Left ventricle myocardium inferior (tissue), 1 donor: ENCODE results near the gene PPIF. TPM values are rescaled to one million over a fixed set of nuclear protein-coding genes. Genes with fewer than 3 reads are reported as not detected.

ENCODE experiments used
- DNase-seq: peaks from one replicate; pipeline ENCODE4 v3.0.0-alpha.2; 2020
- H3K27ac ChIP-seq: fragments of 200-600 bp; replicated peaks from 2 replicates; pipeline ENCODE4 v1.8.0; 2021
- H3K27me3 ChIP-seq: fragments of 200-600 bp; 2 replicates; pipeline ENCODE4 v1.8.0; 2021; ENCODE audit warnings: low read depth
- H3K36me3 ChIP-seq: fragments of 200-600 bp; 2 replicates; pipeline ENCODE4 v1.8.0; 2021
- H3K4me1 ChIP-seq: fragments of 200-600 bp; 2 replicates; pipeline ENCODE4 v1.8.0; 2021
- H3K4me3 ChIP-seq: fragments of 200-600 bp; 2 replicates; pipeline ENCODE4 v1.8.0; 2021; ENCODE audit warnings: mild to moderate bottlenecking, moderate library complexity
- H3K9me3 ChIP-seq: fragments of 200-600 bp; replicated peaks from 2 replicates; pipeline ENCODE4 v1.8.0; 2021
- intact Hi-C: fragments of 100-400 bp; cut with micrococcal nuclease; formaldehyde crosslinking; loops from one replicate; pipeline ENCODE4 v1.11.0; 2022
- total RNA-seq: library from RNA; stranded (reverse); fragmentation: NEBNext Ultra II Directional; extraction: Animal tissue kit (Norgen Biotek cat#: 25700); gene quantifications from one replicate; pipeline ENCODE4 v1.2.1, GENCODE V29; 2021
- TF ChIP-seq, protein P1 (sequence below): fragments of 200-600 bp; IDR thresholded peaks from 2 replicates; pipeline ENCODE4 v1.8.0; 2021; ENCODE audit warnings: antibody characterized with exemption, mild to moderate bottlenecking, borderline replicate concordance
- donor health status: DM: no; HTN: yes; CAD: no; lungs with severe emphysema.

Gene PPIF
- total RNA-seq, 1 donor from 2014 or later, result 150 TPM

DNA sequence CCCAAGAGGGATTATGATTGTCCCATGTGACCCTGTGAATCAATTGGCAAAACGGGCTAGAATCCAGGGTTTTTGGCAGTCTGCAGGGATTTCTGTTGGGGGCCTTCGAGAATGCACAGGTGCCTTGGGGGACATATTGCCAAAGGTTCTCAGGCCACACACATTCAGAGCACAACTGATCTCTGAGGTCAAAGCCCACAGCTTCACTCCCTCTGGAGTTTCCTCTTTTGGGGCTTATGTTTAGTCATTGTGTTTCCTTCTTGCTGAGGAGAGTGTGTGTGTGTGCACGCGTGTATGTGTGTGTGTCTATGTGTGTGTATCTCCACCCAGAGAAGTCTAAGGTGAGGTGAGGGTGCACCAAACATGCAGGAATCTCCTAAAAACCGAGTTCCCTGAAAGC lies 8.8 kb downstream of the PPIF start:
- intact Hi-C loops, result no loop called here
- peaks cover 58% of the 10 kb centered on the region for H3K36me3 ChIP-seq
- DNase-seq, result no peak
- no peaks in the 10 kb centered on the region for H3K9me3 ChIP-seq
- H3K27me3 ChIP-seq, result no peaks in the 10 kb centered on the region
- no peaks in the 10 kb centered on the region for H3K4me1 ChIP-seq
- H3K4me3 ChIP-seq, result no peak overlapping the region
- TF ChIP-seq, protein P1, sequence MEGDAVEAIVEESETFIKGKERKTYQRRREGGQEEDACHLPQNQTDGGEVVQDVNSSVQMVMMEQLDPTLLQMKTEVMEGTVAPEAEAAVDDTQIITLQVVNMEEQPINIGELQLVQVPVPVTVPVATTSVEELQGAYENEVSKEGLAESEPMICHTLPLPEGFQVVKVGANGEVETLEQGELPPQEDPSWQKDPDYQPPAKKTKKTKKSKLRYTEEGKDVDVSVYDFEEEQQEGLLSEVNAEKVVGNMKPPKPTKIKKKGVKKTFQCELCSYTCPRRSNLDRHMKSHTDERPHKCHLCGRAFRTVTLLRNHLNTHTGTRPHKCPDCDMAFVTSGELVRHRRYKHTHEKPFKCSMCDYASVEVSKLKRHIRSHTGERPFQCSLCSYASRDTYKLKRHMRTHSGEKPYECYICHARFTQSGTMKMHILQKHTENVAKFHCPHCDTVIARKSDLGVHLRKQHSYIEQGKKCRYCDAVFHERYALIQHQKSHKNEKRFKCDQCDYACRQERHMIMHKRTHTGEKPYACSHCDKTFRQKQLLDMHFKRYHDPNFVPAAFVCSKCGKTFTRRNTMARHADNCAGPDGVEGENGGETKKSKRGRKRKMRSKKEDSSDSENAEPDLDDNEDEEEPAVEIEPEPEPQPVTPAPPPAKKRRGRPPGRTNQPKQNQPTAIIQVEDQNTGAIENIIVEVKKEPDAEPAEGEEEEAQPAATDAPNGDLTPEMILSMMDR, result no peak
- no peak overlapping the region for H3K27ac ChIP-seq

DNA sequence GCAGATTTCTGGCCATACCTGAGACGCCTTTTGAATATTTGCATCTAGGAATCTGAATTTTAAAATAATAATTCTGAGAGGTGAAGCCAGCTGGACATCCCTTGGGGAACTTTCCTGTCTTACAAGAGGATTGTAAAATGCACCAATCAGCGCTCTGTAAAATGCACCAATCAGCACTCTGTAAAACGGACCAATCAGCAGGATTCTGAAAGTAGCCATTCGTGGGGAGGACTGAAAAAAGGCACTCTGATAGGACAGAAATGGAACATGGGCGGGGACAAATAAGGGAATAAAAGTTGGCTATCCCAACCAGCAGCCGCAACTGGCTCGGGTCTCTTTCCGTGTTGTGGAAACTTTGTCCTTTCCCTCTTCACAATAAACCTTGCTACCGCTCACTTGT lies 9.9 kb downstream of the PPIF start:
- Histone ChIP-seq H3K36me3 (peaks cover 47% of the 10 kb centered on the region), H3K4me1 (no peaks in the 10 kb centered on the region), H3K9me3 (no peaks in the 10 kb centered on the region), H3K27me3 (no peaks in the 10 kb centered on the region), H3K27ac (no peak overlapping the region), H3K4me3 (no peak overlapping the region)
- TF ChIP-seq, protein P1, result no peak
- no peak for DNase-seq
- intact Hi-C loops, result no loop called here

DNA sequence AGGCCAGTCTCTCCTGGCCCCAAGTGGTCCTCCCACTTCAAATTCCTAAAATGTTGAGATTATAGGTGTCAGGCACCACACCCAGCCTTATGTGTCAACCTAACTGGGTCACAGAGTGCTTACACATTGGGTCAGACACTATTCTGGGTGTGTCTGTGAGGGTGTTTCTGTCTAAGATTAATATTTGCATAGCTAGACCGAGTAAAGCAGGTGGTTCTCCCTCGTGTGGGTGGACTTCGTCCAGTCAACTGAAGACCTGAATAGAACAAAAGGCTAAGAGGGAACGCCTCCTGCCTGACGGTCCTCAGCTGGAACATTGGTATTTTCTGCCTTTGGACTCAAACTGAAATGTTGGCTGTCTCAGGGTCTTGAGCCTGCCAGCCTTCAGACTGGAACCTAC lies 11.5 kb downstream of the PPIF start:
- intact Hi-C loops, result no loop called here
- TF ChIP-seq, protein P1, result no peak
- no peak overlapping the region for H3K27ac ChIP-seq
- no peak overlapping the region for H3K4me3 ChIP-seq
- H3K27me3 ChIP-seq, result no peaks in the 10 kb centered on the region
- H3K9me3 ChIP-seq, result no peaks in the 10 kb centered on the region
- H3K4me1 ChIP-seq, result no peaks in the 10 kb centered on the region
- DNase-seq, result no peak
- peaks cover 31% of the 10 kb centered on the region for H3K36me3 ChIP-seq

DNA sequence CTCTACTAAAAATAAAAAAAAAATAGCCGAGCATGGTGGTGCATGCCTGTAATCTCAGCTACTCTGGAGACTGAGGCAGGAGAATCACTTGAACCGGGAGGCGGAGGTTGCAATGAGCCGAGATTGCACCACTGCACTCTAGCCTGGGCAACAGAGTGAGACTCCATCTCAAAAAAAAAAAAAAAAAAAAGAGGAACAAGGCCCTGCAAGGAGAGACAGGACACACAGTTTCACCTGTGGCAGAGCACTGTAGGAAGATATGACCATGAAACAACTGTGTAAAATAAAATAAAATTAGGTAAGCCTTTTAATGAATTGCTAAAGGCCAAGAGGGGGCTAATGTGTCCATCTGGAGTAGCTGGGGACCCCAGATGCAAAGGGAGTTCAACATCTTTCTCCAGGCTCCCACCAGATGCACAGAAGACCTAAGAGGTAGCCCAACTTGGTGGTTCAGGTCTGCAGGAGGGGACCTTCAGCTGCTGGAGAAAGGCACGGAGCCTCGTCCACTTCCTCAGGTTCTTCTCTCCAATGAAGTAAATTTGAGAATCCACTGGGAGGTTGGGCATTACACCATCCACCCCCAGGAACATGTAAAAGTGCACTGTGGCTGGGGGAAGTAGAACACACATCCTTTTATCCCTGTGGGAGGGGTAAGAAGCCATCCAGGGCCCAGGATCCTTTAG lies 12.7 kb downstream of the PPIF start:
- DNase-seq, result no peak
- H3K27me3 ChIP-seq, result no peaks in the 10 kb centered on the region
- TF ChIP-seq, protein P1, result no peak
- intact Hi-C loops, result no loop called here
- no peaks in the 10 kb centered on the region for H3K4me1 ChIP-seq
- H3K4me3 ChIP-seq, result no peak overlapping the region
- no peak overlapping the region for H3K27ac ChIP-seq
- peaks cover 19% of the 10 kb centered on the region for H3K36me3 ChIP-seq
- H3K9me3 ChIP-seq, result no peaks in the 10 kb centered on the region

DNA sequence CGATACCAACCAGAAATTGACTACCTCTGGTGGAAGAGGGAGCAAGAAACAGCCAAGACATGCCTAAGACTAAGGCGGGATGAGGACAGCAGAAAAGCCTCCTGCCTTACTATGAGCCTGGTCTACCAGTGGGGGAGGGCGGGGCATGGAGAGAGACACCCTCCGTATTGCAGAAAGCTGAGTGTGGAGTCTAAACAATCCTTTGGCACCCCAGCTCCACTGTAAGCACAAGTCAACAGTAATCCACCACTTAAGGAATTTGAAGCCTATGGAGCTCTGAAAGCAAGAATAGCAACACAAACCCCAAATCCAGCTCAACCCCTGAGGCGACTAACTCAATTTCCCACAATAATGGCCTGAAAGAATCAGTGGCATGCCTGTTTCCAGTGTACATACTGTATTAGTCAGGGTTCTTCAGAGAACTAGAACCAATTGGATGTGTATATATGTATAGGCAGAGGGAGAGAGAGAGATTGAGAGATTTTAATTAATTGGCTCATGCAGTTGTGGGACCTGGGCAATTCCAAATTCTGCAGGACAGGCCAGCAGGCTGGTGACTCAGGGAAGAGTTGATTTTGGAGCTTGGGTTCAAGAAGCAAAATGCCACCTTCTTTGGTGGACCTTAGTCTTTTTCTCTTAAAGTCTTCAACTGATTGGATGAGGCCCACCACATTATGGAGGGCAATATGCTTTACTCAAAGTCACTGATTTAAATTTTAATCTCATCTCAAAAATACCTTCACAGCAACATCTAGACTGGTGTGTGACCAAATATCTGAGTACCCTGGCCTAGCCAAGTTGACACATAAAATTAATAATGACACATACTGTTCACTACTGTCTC lies 13.5 kb downstream of the PPIF start:
- no peak for DNase-seq
- Histone ChIP-seq H3K36me3 (peaks cover 12% of the 10 kb centered on the region), H3K9me3 (no peaks in the 10 kb centered on the region), H3K4me3 (no peak overlapping the region), H3K27me3 (no peaks in the 10 kb centered on the region), H3K4me1 (no peaks in the 10 kb centered on the region), H3K27ac (no peak overlapping the region)
- TF ChIP-seq, protein P1, result no peak
- intact Hi-C loops, result no loop called here
